GM23338 (cell line): ENCODE results near the gene HVCN1.

ENCODE experiments used
- CREB1 ChIP-seq: fragments of 250-450 bp; sonication (Bioruptor Pico); IDR thresholded peaks from 2 replicates; pipeline ENCODE4 v1.5.0; 2020; ENCODE audit warnings: low read depth, mild to moderate bottlenecking, moderate library complexity
- CTCF ChIP-seq, 2 experiments: fragments of 200-600 bp in 1 of 2; sonication (generic) in 1 of 2; conservative IDR thresholded peaks; 2 replicates each; pipeline versions ENCODE4 v1.5.1 to v1.6.1; 2016 to 2017; ENCODE audit warnings: antibody characterized with exemption in 2 of 2, low read depth in 2 of 2, mild to moderate bottlenecking in 2 of 2, moderate library complexity in 1 of 2
- ETS1 ChIP-seq: IDR thresholded peaks from 2 replicates; pipeline ENCODE4 v1.6.1; 2016; ENCODE audit warnings: antibody characterized with exemption
- EZH2 ChIP-seq: fragments of 200-600 bp; sonication (generic); IDR thresholded peaks from one replicate; pipeline ENCODE4 v1.8.0; 2017; ENCODE audit warnings: antibody characterized with exemption, mild to moderate bottlenecking, low read depth; ENCODE audit not compliant: unreplicated experiment
- EZH2phosphoT487 ChIP-seq: fragments of 200-600 bp; sonication (generic); IDR thresholded peaks from one replicate; pipeline ENCODE4 v1.8.1; 2018; ENCODE audit warnings: antibody characterized with exemption; ENCODE audit not compliant: unreplicated experiment
- JUNB ChIP-seq: IDR thresholded peaks from one replicate; pipeline ENCODE4 v1.6.1; 2016; ENCODE audit warnings: antibody characterized with exemption; ENCODE audit not compliant: unreplicated experiment
- NANOG ChIP-seq: IDR thresholded peaks from 2 replicates; pipeline ENCODE4 v1.6.1; 2016; ENCODE audit warnings: antibody characterized with exemption, borderline replicate concordance
- POLR2AphosphoS5 ChIP-seq: IDR thresholded peaks from 2 replicates; pipeline ENCODE4 v1.6.1; 2016; ENCODE audit warnings: antibody characterized with exemption, low read depth
- REST ChIP-seq: IDR thresholded peaks from one replicate; pipeline ENCODE4 v1.6.1; 2018; ENCODE audit warnings: antibody characterized with exemption; ENCODE audit not compliant: unreplicated experiment
- STAT1 ChIP-seq: IDR thresholded peaks from one replicate; pipeline ENCODE4 v1.6.1; 2016; ENCODE audit warnings: antibody characterized with exemption; ENCODE audit not compliant: unreplicated experiment
- ZNF114 ChIP-seq: fragments of 250-450 bp; sonication (Bioruptor Pico); IDR thresholded peaks from 2 replicates; pipeline ENCODE4 v1.5.0; 2020; ENCODE audit warnings: mild to moderate bottlenecking, moderate library complexity
- ZNF331 ChIP-seq: fragments of 250-450 bp; sonication (Bioruptor Pico); IDR thresholded peaks from 2 replicates; pipeline ENCODE4 v1.5.0; 2020; ENCODE audit warnings: low read depth, mild to moderate bottlenecking, moderate library complexity
- ZNF462 ChIP-seq: fragments of 250-450 bp; sonication (Bioruptor Pico); IDR thresholded peaks from 2 replicates; pipeline ENCODE4 v1.5.0; 2020; ENCODE audit warnings: mild to moderate bottlenecking, moderate library complexity

- TF ChIP-seq CTCF (conservative IDR thresholded peaks at IDR 0.05; ENCODE audit: low read depth in 2 of 2) (no peak), POLR2AphosphoS5 (no peak), CREB1 (no peak), EZH2phosphoT487 (no peak), EZH2 (no peak), REST (no peak), ETS1 (no peak), NANOG (no peak), ZNF462 (CRISPR knock-in tag) (no peak), JUNB (no peak), ZNF114 (CRISPR knock-in tag) (no peak), STAT1 (no peak), ZNF331 (no peak)
Measured at GRCh38 chr12:110639336-110640141, 49.4 kb downstream of the HVCN1 start.
